OCI-LY3 (cell line): ENCODE data around the gene CCDC158.
"Not testable (repeated sequence)": the region's sequence is repeated elsewhere in the genome, so short reads cannot be mapped to it uniquely, and the experiment has no call there.

Experiments used
- H2AFZ ChIP-seq: fragments of 200-600, 300-600 bp; shearing (Covaris generic); 2 replicates; pipeline ENCODE4 v1.6.0; 2014; ENCODE audit warnings: antibody characterized with exemption, low read depth, low read length
- H3K27ac ChIP-seq: fragments of 200-600, 300-600 bp; sonication (generic); 2 replicates; pipeline ENCODE4 v1.5.1; 2014; ENCODE audit warnings: mild to moderate bottlenecking, low read length, moderate library complexity, mixed read lengths
- H3K27me3 ChIP-seq: fragments of 200-600, 300-600 bp; sonication (generic); 2 replicates; pipeline ENCODE4 v1.6.1; 2014; ENCODE audit warnings: low read depth, low read length, mixed read lengths
- H3K36me3 ChIP-seq: fragments of 200-600, 300-600 bp; sonication (generic); replicated peaks from 2 replicates; pipeline ENCODE3; 2014; ENCODE audit warnings: low read depth, low read length, mixed read lengths
- H3K4me1 ChIP-seq: fragments of 300-600, 200-600 bp; sonication (generic); 2 replicates; pipeline ENCODE4 v1.6.1; 2014; ENCODE audit warnings: low read length, mixed read lengths
- H3K4me2 ChIP-seq: fragments of 200-600, 300-600 bp; sonication (generic); 2 replicates; pipeline ENCODE4 v1.6.1; 2014; ENCODE audit warnings: low read length, mixed read lengths
- H3K4me3 ChIP-seq: fragments of 300-600, 200-600 bp; sonication (generic); 2 replicates; pipeline ENCODE4 v1.5.1; 2014; ENCODE audit warnings: antibody characterized with exemption, mild to moderate bottlenecking, low read length, moderate library complexity
- H3K79me2 ChIP-seq: fragments of 300-600, 200-600 bp; shearing (Covaris generic); 2 replicates; pipeline ENCODE4 v1.6.1; 2014; ENCODE audit warnings: mild to moderate bottlenecking, low read length, mixed read lengths
- H3K9ac ChIP-seq: fragments of 300-600, 200-600 bp; shearing (Covaris generic); 2 replicates; pipeline ENCODE4 v1.6.0; 2014; ENCODE audit warnings: mild to moderate bottlenecking, low read length, moderate library complexity
- H3K9me3 ChIP-seq: fragments of 200-600, 300-600 bp; shearing (Covaris generic); 2 replicates; pipeline ENCODE4 v1.6.1; 2014; ENCODE audit warnings: low read length, mixed read lengths; ENCODE audit not compliant: insufficient read depth
- H4K20me1 ChIP-seq: fragments of 200-600, 300-600 bp; sonication (generic); 2 replicates; pipeline ENCODE4 v1.6.1; 2016; ENCODE audit warnings: low read length, mixed read lengths; ENCODE audit not compliant: insufficient read depth
- EZH2phosphoT487 ChIP-seq: fragments of 200-600 bp; shearing (Covaris generic); IDR thresholded peaks from 2 replicates; pipeline ENCODE4 v1.6.1; 2018; ENCODE audit warnings: antibody characterized with exemption, mixed run types, low read depth
- TF ChIP-seq, protein P1 (sequence below): fragments of 200-600, 300-600 bp; sonication (generic); IDR thresholded peaks from 2 replicates; pipeline ENCODE4 v1.5.1; 2014; ENCODE audit warnings: antibody characterized with exemption, low read length, low read depth

CCDC158 gene

DNA sequence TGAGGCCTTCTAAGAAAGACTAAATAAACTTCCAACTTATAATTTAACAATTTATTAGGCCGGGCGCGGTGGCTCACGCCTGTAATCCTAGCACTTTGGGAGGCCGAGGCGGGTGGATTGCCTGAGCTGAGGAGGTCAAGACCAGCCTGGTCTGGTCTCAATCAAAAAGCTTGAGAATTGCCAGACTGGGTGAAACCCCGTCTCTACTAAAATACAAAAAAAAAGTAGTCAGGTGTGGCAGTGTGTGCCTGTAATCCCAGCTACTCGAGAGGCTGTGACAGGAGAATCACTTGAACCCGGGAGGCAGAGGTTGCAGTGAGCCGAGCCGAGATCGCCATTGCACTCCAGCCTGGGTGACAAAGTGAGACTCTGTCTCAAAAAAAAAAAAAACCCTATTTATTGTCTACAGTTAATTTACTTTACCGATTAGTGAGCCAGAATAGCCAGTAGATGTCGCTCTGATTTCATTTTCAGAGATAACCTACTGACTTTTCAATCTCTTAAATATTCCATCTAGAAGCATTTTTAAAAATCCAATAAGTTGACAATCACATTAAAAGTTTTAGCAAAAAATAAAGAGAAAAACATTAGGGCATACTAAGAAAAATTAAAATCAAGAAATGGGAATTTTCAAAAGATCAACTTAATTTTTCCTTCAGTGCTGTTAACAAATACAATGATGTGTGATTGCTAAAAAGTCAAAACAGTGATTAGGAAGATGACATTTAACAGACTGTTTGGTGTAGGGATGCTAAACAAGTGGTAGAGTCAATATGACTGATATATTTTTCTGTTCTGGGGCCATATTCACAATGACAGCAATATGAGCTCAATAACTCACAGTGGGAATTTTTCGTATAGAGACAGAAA lies 9.8 kb upstream of the CCDC158 start:
- H3K9me3 ChIP-seq, result no peaks in the 10 kb centered on the region
- no peak overlapping the region for H3K27ac ChIP-seq
- no peaks in the 10 kb centered on the region for H3K36me3 ChIP-seq
- no peaks in the 10 kb centered on the region for H4K20me1 ChIP-seq
- peaks cover 25% of the 10 kb centered on the region for H3K4me1 ChIP-seq
- H3K79me2 ChIP-seq, result no peaks in the 10 kb centered on the region
- no peak overlapping the region for H2AFZ ChIP-seq
- H3K4me3 ChIP-seq, result peak overlapping the region; percentile 52
- no peak overlapping the region for H3K9ac ChIP-seq
- H3K27me3 ChIP-seq, result peaks cover 26% of the 10 kb centered on the region
- H3K4me2 ChIP-seq, result peak overlapping the region; percentile 61
- TF ChIP-seq, protein P1, sequence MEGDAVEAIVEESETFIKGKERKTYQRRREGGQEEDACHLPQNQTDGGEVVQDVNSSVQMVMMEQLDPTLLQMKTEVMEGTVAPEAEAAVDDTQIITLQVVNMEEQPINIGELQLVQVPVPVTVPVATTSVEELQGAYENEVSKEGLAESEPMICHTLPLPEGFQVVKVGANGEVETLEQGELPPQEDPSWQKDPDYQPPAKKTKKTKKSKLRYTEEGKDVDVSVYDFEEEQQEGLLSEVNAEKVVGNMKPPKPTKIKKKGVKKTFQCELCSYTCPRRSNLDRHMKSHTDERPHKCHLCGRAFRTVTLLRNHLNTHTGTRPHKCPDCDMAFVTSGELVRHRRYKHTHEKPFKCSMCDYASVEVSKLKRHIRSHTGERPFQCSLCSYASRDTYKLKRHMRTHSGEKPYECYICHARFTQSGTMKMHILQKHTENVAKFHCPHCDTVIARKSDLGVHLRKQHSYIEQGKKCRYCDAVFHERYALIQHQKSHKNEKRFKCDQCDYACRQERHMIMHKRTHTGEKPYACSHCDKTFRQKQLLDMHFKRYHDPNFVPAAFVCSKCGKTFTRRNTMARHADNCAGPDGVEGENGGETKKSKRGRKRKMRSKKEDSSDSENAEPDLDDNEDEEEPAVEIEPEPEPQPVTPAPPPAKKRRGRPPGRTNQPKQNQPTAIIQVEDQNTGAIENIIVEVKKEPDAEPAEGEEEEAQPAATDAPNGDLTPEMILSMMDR, result peak; percentile 76
- TF ChIP-seq EZH2phosphoT487, result no peak

- Histone ChIP-seq H3K4me3 (no peak overlapping the region), H3K27ac (no peak overlapping the region), H3K27me3 (peaks cover 15% of the 10 kb centered on the region), H3K4me1 (peaks cover 16% of the 10 kb centered on the region), H2AFZ (0 out of 2 replicates have a peak overlapping the region, but pooled peaks have one; percentile 6), H3K9ac (no peak overlapping the region), H3K79me2 (no peaks in the 10 kb centered on the region), H3K36me3 (no peaks in the 10 kb centered on the region), H4K20me1 (no peaks in the 10 kb centered on the region), H3K4me2 (peak overlapping the region; percentile 17; the same call in 1 of the 2 replicates), H3K9me3 (no peaks in the 10 kb centered on the region)
- TF ChIP-seq, protein P1, result no peak
- no peak for TF ChIP-seq EZH2phosphoT487
Measured at GRCh38 chr4:76429636-76430035, 8.7 kb upstream of the CCDC158 start.

DNA sequence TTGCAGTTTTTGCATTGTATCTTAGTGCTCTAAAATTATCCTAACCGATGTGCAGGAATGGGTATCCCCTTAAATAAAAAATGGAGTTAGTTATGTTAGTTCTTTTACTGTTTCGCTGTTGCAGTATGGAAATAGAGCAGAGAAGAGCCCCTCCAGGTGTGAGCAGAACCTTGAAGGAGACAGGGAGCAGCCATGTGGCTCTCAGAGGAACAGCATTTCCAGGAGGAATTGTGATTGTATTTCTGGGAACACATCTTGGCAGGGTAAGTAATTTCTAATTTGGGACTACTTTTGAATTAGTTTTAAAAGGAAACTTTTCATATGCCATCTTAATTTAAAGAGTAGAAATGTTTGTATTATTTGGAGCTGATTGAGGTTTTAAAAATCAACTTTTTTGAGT lies 5.3 kb upstream of the CCDC158 start:
- no peak overlapping the region for H3K4me3 ChIP-seq

GRCh38 chr4:76423159-76423558 lies 2.2 kb upstream of the CCDC158 start:
- H3K79me2 ChIP-seq, H3K9ac ChIP-seq, H2AFZ ChIP-seq, H3K4me1 ChIP-seq, H3K9me3 ChIP-seq, H3K4me3 ChIP-seq, H3K36me3 ChIP-seq, H3K4me2 ChIP-seq, H3K27ac ChIP-seq, H4K20me1 ChIP-seq, H3K27me3 ChIP-seq: not testable (repeated sequence)

More for the DNA sequence above, 5.3 kb upstream of the CCDC158 start:
- Histone ChIP-seq H3K27me3 (no peaks in the 10 kb centered on the region), H3K79me2 (no peaks in the 10 kb centered on the region), H2AFZ (no peak overlapping the region), H3K4me1 (peaks cover 15% of the 10 kb centered on the region), H3K36me3 (no peaks in the 10 kb centered on the region), H3K9me3 (no peaks in the 10 kb centered on the region), H3K27ac (no peak overlapping the region), H3K9ac (no peak overlapping the region), H4K20me1 (no peaks in the 10 kb centered on the region), H3K4me2 (no peak overlapping the region)
- TF ChIP-seq EZH2phosphoT487, result no peak
- TF ChIP-seq, protein P1, result no peak; the same call in 1 of the 2 replicates
